NCI-H1694 (cell line): ENCODE data around the gene PIAS4.
A peak's percentile ranks its signal among the peaks of the same experiment; 100 is the strongest.

Source experiments
- DNase-seq: peaks from one replicate; lab custom pipeline; 2025; lab: John Stamatoyannopoulos, UW

PIAS4 gene

DNA sequence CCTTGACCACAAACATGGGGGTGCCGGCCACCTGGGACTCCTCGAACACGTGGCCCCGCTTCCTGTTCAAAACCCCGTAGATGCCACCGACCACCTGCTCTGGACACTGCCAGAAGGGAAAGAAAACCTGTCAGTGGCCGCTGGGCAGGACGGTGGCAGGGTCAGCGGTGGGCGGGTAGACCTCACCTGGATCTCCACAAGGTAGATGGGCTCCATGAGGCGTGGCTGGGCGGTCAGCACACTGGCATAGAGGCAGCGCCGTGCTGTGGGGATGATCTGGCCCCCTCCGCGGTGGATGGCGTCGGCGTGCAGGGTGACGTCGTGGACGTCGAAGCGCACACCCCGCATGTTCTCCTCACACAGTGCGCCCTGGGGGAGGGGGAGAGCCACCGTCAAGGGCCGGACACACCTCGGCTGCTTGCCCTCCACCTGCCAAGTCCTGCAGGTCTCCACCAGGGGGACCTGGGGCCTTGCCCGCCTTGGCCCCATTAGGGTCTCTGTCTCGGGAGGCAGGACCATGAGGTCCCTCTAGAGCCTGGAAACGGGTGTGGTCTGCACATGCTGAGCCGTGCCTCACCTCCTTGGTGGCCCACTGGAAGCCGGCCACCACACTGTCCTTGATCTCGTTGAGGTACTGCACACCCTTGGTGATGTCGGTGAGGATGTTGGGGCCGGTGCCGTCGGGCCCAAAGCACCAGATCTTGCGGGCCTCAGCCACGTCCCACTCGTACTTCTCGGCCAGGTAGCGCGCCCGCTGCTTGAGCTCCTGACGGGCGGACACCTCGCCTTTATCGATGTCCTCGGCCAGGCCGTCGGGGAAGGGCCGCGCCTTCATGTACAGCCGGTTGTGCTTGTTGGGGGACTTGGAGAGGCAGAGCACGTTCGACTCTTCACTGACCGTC lies 30.0 kb upstream of the PIAS4 start:
- no peak for DNase-seq

GRCh38 chr19:3978145-3978544 lies 29.4 kb upstream of the PIAS4 start:
- no peak for DNase-seq

DNA sequence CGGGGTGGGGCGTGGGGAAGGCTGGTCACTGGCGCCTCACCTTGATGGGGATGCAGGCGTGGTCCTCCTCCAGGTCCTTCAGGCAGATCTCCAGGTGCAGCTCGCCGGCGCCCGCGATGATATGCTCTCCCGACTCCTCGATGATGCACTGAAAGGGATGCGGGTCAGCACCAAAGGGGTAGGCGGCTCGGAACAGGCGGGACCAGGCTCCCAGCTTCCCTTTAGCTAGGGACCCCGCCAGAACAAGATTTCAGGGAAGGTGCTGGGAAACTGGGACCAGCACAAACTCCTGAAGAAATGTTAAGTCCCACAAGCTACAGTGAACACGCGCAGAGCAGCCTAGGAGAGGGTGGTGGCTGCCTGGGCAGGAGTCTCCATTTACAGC lies 28.3 kb upstream of the PIAS4 start:
- DNase-seq = no peak

GRCh38 chr19:3979674-3980352 lies 27.7 kb upstream of the PIAS4 start:
- no peak for DNase-seq

DNA sequence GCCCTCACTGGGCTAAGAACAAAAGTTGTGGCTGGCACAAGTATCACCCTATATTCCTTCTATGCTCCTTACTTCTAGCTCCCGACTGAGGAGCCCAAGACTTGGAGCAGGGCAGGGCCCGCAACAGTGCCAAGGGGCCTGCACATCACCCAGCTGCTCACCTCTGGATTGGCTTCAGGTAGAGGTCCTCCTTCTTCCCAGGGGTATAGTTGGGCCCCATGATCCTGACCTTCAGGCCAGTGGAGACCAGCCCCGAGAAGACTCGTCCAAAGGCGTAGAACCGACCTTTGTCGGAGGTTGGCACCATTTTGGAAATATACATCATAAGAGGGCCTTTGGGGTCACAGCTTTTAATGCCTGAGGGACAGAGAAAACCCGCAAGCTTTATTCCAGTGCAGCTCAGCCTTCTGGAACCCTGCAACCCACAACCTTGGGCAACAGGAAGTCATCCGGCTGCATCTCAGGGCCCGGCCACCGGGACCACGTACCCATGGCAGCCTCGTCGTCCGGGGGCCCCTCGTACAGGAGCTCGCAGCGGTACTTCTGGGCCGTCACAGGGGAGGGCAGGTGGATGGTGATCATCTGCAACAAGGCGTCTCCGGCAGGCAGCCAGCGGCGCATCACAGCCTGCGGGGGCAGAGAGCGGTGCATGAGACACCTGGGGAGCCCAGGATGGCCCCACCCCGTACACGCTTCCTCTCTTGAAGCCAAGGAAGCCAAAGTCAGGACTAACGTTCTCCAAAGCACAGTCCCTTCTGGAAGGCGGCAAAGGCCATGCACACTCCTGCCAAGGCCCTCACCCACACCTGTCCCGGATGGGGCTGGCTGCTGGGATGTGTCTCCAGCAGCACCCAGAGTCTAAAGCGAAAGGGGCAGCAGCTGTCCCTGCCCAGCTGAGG lies 26.9 kb upstream of the PIAS4 start:
- DNase-seq = no peak

DNA sequence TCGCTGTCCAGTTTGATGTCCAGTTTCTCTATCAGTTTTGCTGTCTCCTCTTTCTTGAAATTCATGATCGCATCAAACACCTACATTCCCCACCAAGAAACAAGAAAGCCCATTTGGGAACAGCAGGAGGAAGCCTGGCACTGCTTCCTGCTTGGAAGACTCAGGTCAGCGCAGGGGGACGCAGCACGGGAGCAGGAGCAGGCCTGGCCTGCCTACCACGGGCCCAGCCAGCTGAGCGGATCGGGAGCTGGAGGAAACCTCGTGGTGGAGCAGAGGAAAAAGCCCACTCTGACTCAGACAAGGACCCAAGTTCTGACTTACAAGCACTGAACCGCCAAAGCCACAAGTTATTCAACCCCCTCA lies 26.2 kb upstream of the PIAS4 start:
- DNase-seq = no peak

- no peak for DNase-seq
Measured at GRCh38 chr19:3981736-3982681, 25.5 kb upstream of the PIAS4 start.

- DNase-seq = no peak
Measured at GRCh38 chr19:3982701-3983541, 24.6 kb upstream of the PIAS4 start.

- no peak for DNase-seq
Measured at GRCh38 chr19:3983542-3983914, 24.0 kb upstream of the PIAS4 start.

DNA sequence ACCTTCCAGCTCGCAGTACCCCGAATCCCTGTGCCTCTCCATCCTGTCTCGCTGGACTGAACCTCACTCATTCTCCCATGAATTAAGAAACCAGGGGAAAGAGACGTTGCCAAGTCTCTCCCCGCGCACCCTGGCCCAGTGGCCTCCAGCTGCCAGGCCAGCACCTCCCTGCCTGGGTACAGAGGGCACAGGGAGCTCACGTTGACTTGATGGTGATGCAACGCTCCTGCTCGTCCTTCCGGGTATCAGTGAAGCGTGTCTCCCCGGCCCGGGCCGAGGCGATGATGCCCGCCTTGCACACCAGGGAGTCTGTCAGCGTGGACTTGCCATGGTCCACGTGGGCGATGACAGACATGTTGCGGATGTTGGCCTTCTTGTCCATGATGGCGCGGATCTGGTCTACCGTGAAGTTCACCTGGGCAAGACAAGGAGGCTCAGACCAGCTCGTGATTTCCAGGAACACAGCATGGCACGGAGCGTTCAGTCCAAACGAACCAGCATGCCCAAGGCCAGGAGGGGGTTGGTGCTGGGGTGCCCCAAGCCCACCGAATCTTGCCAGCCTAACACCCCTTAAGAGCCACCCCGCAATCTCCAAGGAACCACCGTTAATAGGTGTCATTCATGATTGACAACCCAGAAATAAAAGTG lies 23.5 kb upstream of the PIAS4 start:
- DNase-seq = no peak

GRCh38 chr19:3984584-3984907 lies 23.0 kb upstream of the PIAS4 start:
- no peak for DNase-seq

- DNase-seq = peak; percentile 73
Measured at GRCh38 chr19:3984908-3985642, 22.5 kb upstream of the PIAS4 start, which contains the start of gene EEF2. TSS of gene EEF2 (minus strand) at chr19:3985463. CDS start at chr19:3985380, 83 bp downstream.

DNA sequence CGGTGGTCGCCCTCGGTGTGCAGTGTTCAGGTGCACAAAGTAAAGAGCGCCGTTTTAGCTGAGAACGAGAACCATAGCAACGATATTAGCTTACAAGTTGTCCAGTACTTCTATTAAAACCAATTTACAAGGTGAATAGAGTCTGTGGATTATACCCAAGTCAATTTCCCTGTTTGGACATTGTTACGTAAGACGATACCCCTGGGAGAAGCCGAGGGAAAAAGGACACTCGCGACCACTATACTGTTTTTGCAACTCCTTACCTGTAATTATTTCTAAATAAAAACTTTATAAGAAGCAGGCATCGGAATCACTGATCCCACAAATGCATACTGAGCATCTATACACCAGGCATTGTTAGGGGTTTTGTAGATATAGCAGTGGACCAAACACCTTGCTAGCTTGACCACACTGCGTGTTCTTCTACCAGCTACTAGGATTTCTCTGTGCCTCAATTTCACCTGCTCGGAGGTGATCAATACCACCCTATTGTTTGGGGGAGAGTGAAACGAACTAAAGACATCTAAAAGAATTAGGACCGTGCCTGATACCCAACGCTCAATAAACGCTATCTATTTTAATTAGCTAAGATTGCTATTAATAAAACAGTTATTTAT lies 21.8 kb upstream of the PIAS4 start:
- no peak for DNase-seq

DNA sequence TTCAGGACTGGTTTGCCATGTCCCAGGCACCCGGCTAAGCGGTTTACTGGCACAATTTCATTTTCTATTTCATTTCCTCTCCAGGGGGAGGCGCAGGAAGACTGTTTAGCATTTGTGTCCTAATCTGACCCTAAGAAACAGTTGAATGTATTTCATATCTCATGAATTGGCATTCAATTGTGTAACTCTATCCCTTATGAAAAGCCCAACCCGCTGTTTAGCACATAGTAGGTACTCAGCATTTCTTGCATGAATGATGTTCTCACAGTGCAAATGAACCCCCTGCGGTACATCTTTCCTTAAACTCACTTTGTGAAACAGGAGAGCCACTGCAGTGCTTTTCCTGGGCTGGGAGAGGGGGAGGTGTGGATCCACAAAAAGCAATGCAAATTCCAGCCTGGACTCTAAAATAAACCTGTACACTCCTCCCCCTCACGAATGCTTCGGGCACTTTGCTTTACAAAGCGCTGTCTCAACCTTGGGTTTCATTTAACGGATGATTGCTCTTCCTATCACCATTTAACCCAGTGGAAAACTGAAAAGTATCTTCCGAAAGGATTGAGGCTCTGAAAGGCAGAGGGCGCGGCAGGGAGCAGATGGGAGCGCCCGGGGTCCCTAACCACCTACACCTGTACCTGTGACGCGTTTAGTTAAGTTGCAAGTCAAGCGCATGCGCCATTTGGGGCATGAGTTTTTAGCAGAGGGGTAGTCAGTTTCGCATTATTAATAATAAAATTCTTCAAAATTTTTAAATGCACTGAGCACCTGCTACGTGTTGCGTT lies 21.1 kb upstream of the PIAS4 start:
- peak; percentile 75 for DNase-seq

- peak; percentile 75 for DNase-seq
Measured at GRCh38 chr19:3987619-3988371, 19.7 kb upstream of the PIAS4 start.

DNA sequence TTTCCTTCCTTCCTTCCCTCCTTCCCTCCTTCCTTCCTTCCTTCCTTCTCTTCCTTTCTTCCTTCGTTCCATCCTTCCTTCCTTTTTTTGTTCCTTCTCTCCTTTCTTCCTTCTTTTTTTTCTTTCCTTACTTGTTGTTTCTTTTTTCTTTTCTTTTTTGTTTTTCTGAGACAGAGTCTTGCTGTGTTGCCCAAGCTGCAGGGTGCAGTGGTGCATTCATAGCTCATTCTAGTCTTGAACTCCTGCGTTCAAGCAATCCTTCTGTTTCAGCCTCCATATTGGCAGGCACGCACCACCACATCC lies 16.8 kb upstream of the PIAS4 start:
- no peak for DNase-seq

DNA sequence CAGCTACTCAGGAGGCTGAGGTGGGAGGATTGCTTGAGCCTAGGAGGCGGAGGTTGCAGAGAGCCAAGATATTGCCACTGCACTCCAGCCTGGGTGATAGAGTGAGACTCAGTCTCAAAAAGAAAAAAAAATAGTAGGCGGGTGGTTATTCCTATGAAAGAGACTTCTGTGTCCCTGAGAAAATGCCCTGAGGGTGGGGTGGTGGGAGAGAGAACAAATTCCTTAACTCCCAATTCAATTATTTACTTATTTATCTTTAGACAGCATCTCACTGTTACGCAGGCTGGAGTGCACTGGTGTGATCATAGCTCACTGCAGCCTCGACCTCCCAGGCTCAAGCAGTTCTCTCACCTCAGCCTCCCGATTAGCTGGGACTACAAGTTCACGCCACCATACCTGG lies 11.9 kb upstream of the PIAS4 start:
- no peak for DNase-seq
